K562 (cell line): ENCODE data around the gene KATNAL1. TPM values are rescaled to one million over a fixed set of nuclear protein-coding genes. Genes with fewer than 3 reads are reported as not detected.

Experiments
- ATAC-seq: fragments of 200-7000 bp; cut with Tn5 transposase; 3 replicates; pipeline ENCODE4 v1.9.1; 2020; ENCODE audit warnings: moderate library complexity
- BruUV-seq: library from RNA; stranded (reverse); fragments of 400-500 nt; replicated peaks from 2 replicates; lab custom pipeline; 2021; lab: Mats Ljungman, UMichigan
- CTCF ChIA-PET: fragments of 300-600 bp; formaldehyde crosslinking; extraction: SDS; loops from one replicate; lab custom pipeline; 2021; ENCODE audit warnings: low intra/inter-chr PET ratio; lab: Yijun Ruan, JAX
- POLR2A ChIA-PET: fragments of 300-600, 350-650 bp; sonication (Branson Sonifier 250); formaldehyde crosslinking; extraction: SDS; loops from one replicate; lab custom pipeline; 2021; ENCODE audit warnings: antibody characterized with exemption, inconsistent platforms; lab: Yijun Ruan, JAX
- DNase-seq, 4 experiments: peaks; one replicate each; pipeline versions ENCODE4 v3.0.0 to v3.0.0-alpha.2; 2011 to 2018; ENCODE audit warnings: low spot score in 3 of 4, mixed read lengths in 3 of 4; ENCODE audit errors: extremely low read depth in 1 of 4
- FAIRE-seq: peaks from 2 replicates; lab custom pipeline; 2011; peaks lifted over from hg19 to GRCh38; lab: Jason Lieb, UNC
- H2AFZ ChIP-seq: 2 replicates; pipeline ENCODE4 v1.6.0; 2011; ENCODE audit warnings: low read depth, low read length, control low read depth, inconsistent platforms
- H3K27ac ChIP-seq: fragments of 200-600 bp; 3 replicates; pipeline ENCODE4 v1.8.0; 2011; ENCODE audit warnings: low read depth, mild to moderate bottlenecking, control low read depth, inconsistent platforms, low read length, moderate library complexity, mixed read lengths; ENCODE audit errors: extremely low read depth
- H3K27me3 ChIP-seq, 2 experiments: fragments of 300-600 bp in 1 of 2; 2 replicates in 1 of 2; 3 replicates in 1 of 2; pipeline versions ENCODE4 v1.6.0 to v1.8.0; 2011; ENCODE audit warnings: inconsistent platforms in 2 of 2, low read length in 2 of 2, mild to moderate bottlenecking in 1 of 2, mixed read lengths in 1 of 2, moderate library complexity in 1 of 2; ENCODE audit not compliant: control insufficient read depth in 2 of 2, insufficient read depth in 2 of 2
- H3K36me3 ChIP-seq: fragments of 300-600 bp; 3 replicates; pipeline ENCODE4 v1.8.0; 2011; ENCODE audit warnings: mild to moderate bottlenecking, low read length, inconsistent platforms; ENCODE audit not compliant: control insufficient read depth, insufficient read depth
- H3K4me1 ChIP-seq, 2 experiments: fragments of 200-600 bp in 1 of 2; replicated peaks in 1 of 2; 2 replicates in 1 of 2; 3 replicates in 1 of 2; pipeline versions ENCODE4 v1.5.1 to v1.8.0; 2011; ENCODE audit warnings: inconsistent platforms in 2 of 2, low read length in 2 of 2, mild to moderate bottlenecking in 1 of 2, mixed read lengths in 1 of 2, moderate library complexity in 1 of 2; ENCODE audit not compliant: control insufficient read depth in 2 of 2, insufficient read depth in 2 of 2
- H3K4me2 ChIP-seq: 2 replicates; pipeline ENCODE4 v1.6.1; 2011; ENCODE audit warnings: low read length, control low read depth, inconsistent platforms, mixed read lengths; ENCODE audit not compliant: insufficient read depth
- H3K4me3 ChIP-seq: fragments of 200-600 bp; sonication (generic), shearing (Covaris generic); 2 replicates; pipeline ENCODE4 v1.5.1; 2016; ENCODE audit warnings: control low read depth, inconsistent platforms
- H3K79me2 ChIP-seq: fragments of 200-600 bp; 3 replicates; pipeline ENCODE4 v1.8.0; 2011; ENCODE audit warnings: low read length, inconsistent platforms; ENCODE audit not compliant: control insufficient read depth, insufficient read depth
- H3K9ac ChIP-seq, 2 experiments: 2 replicates each; pipeline versions ENCODE4 v1.6.0 to v1.6.1; 2011; ENCODE audit warnings: low read depth in 2 of 2, low read length in 2 of 2, control low read depth in 1 of 2, inconsistent platforms in 1 of 2, mild to moderate bottlenecking in 1 of 2, mixed read lengths in 1 of 2; ENCODE audit not compliant: insufficient read depth in 1 of 2
- H3K9me1 ChIP-seq: one replicate; pipeline ENCODE4 v1.6.0; 2011; ENCODE audit warnings: inconsistent platforms, mild to moderate bottlenecking, low read length, moderate library complexity; ENCODE audit not compliant: control insufficient read depth, insufficient read depth
- H3K9me3 ChIP-seq: replicated peaks from 2 replicates; pipeline ENCODE4 v1.5.1; 2011; ENCODE audit warnings: low read depth, low read length, inconsistent platforms; ENCODE audit not compliant: control insufficient read depth, insufficient read depth
- H4K20me1 ChIP-seq: replicated peaks from 2 replicates; pipeline ENCODE4 v1.6.1; 2011; ENCODE audit warnings: low read length, inconsistent platforms, mixed read lengths; ENCODE audit not compliant: control insufficient read depth, insufficient read depth
- CEBPB ChIP-seq: fragments of 450-650 bp; IDR thresholded peaks from 2 replicates; pipeline ENCODE4 v1.6.1; 2016; ENCODE audit warnings: missing genetic modification characterization, missing compliant biosample characterization
- CHCHD3 ChIP-seq: fragments of 250-450 bp; sonication (Bioruptor Pico); IDR thresholded peaks from 2 replicates; pipeline ENCODE4 v2.1.2; 2022; ENCODE audit warnings: mild to moderate bottlenecking
- FOXP4 ChIP-seq: sonication (generic); formaldehyde crosslinking; IDR thresholded peaks from 2 replicates; pipeline ENCODE4 v1.8.0; 2022; ENCODE audit warnings: mild to moderate bottlenecking, missing genetic modification reagents, borderline replicate concordance
- NR2F6 ChIP-seq: fragments of 450-650 bp; formaldehyde crosslinking; IDR thresholded peaks from 2 replicates; pipeline ENCODE4 v1.4.0; 2020; ENCODE audit warnings: mild to moderate bottlenecking
- RBM22 ChIP-seq: fragments of 200-400 bp; formaldehyde crosslinking; IDR thresholded peaks from 2 replicates; pipeline ENCODE4 v1.6.1; 2018; ENCODE audit warnings: low read length, low read depth; ENCODE audit not compliant: poor library complexity, severe bottlenecking
- RCOR1 ChIP-seq, 2 experiments: IDR thresholded peaks; 2 replicates each; pipeline ENCODE4 v1.6.1; 2012; ENCODE audit warnings: low read depth in 2 of 2, low read length in 2 of 2, borderline replicate concordance in 1 of 2, improper control_type of control experiment in 1 of 2
- SMARCE1 ChIP-seq: fragments of 450-650 bp; IDR thresholded peaks from 2 replicates; pipeline ENCODE4 v1.7.1; 2016; ENCODE audit warnings: mild to moderate bottlenecking
- THAP12 ChIP-seq: fragments of 250-450 bp; sonication (Bioruptor Pico); IDR thresholded peaks from 2 replicates; pipeline ENCODE4 v1.9.0; 2021; ENCODE audit warnings: mild to moderate bottlenecking, inconsistent platforms
- ZNF124 ChIP-seq: sonication (generic); formaldehyde crosslinking; IDR thresholded peaks from 2 replicates; pipeline ENCODE4 v1.8.1; 2022; ENCODE audit warnings: missing genetic modification reagents
- ZNF561 ChIP-seq: fragments of 450-650 bp; formaldehyde crosslinking; conservative IDR thresholded peaks from 2 replicates; pipeline ENCODE4 v1.4.0; 2020; ENCODE audit warnings: mild to moderate bottlenecking, moderate library complexity
- ZNF696 ChIP-seq: fragments of 250-450 bp; sonication (Bioruptor Pico); conservative IDR thresholded peaks from 2 replicates; pipeline ENCODE4 v1.4.0; 2020; ENCODE audit warnings: mild to moderate bottlenecking, moderate library complexity
- WGBS: fragments of 100-300 bp; shearing (Covaris generic); methylation state at CpG from one replicate; pipeline ENCODE4 v1.1.6; 2016; ENCODE audit warnings: low coverage, mixed read lengths; ENCODE audit not compliant: insufficient coverage; ENCODE audit errors: missing lambda C conversion rate; 5-methylcytosine and 5-hydroxymethylcytosine counted together
- in situ Hi-C: fragments of 300-500 bp; cut with MboI; formaldehyde crosslinking; loops from 4 replicates; pipeline ENCODE4 v1.15.0; 2018; ENCODE audit warnings: inconsistent platforms, mixed read lengths
- intact Hi-C: fragments of 100-400 bp; cut with micrococcal nuclease; formaldehyde crosslinking; loops from 2 replicates; pipeline ENCODE4 v1.14.2; 2022
- polyA plus RNA-seq, 8 experiments: library from polyadenylated mRNA; depleted of rRNA in 4 of 8; stranded (reverse) in 5 of 8; unstranded in 3 of 8; fragments of >200 nt; fragmentation: Nextera tagmentation in 2 of 8; fragmentation: Illumina TruSeq in 1 of 8; extraction: Ambion mirVana in 2 of 8; extraction: Trizol in 1 of 8; gene quantifications; 2 replicates each; pipeline versions ENCODE4 v1.2.1 to v1.2.3, GENCODE V29; 2011 to 2014; ENCODE audit warnings: inconsistent platforms in 1 of 8, missing spikeins in 1 of 8
- total RNA-seq, 7 experiments: library from RNA; depleted of rRNA in 6 of 7; stranded (reverse); fragments of >200 nt in 6 of 7; fragmentation: Illumina TruSeq in 2 of 7; extraction: Trizol in 2 of 7; gene quantifications; 2 replicates each; pipeline versions ENCODE4 v1.2.1 to v1.2.3, GENCODE V29; 2011 to 2021; ENCODE audit warnings: low replicate concordance in 1 of 7

KATNAL1 gene
- total and polyA plus RNA-seq, 9 of the 15 experiments (the other 6 are each of a cell fraction or from before 2014, with no cell fraction given): 2.5 to 8.2 (median 5.5) TPM

GRCh38 chr13:30154931-30155330, 152.4 kb downstream of the KATNAL1 start:
- no peak for FAIRE-seq
- peaks cover 23 to 81% of the 10 kb centered on the region in 2 experiments for H3K27me3 ChIP-seq
- TF ChIP-seq CEBPB (tag): no peak
- no peak for TF ChIP-seq RCOR1 (IDR thresholded peaks at IDR 0.05; ENCODE audit: borderline replicate concordance in 1 of 2, low read depth in 2 of 2, low read length in 2 of 2)
- no peak for TF ChIP-seq RBM22
- no peak for TF ChIP-seq NR2F6 (CRISPR knock-in tag)
- no peak for TF ChIP-seq FOXP4 (CRISPR knock-in tag)
- no peak for TF ChIP-seq ZNF696 (CRISPR knock-in tag)
- TF ChIP-seq CHCHD3: no peak
- no peak for TF ChIP-seq ZNF124 (CRISPR knock-in tag)
- TF ChIP-seq SMARCE1: no peak
- TF ChIP-seq ZNF561: no peak
- TF ChIP-seq THAP12 (CRISPR knock-in tag): no peak
- H3K4me2 ChIP-seq: no peak overlapping the region
- H3K9me1 ChIP-seq: no peaks in the 10 kb centered on the region
- in situ Hi-C loops (no loop called here), intact Hi-C loops (no loop called here)
- ATAC-seq: no peak
- H3K4me3 ChIP-seq: no peak overlapping the region
- no TSS peak for BruUV-seq
- H2AFZ ChIP-seq: no peak overlapping the region
- no peaks in the 10 kb centered on the region for H4K20me1 ChIP-seq
- no peaks in the 10 kb centered on the region for H3K9me3 ChIP-seq
- CTCF ChIA-PET: no interaction called here
- no peaks in the 10 kb centered on the region for H3K79me2 ChIP-seq
- no peaks in the 10 kb centered on the region for H3K36me3 ChIP-seq
- no peak overlapping the region for H3K27ac ChIP-seq
- no peaks in the 10 kb centered on the region for H3K4me1 ChIP-seq
- no peak for DNase-seq
- POLR2A ChIA-PET: no interaction called here
- H3K9ac ChIP-seq: no peak overlapping the region
- WGBS: 0% methylated on average over 3 of the region's 10 CpGs
